ENCODE measurements around the gene PGRMC2. TPM values are rescaled to one million over a fixed set of nuclear protein-coding genes. Genes with fewer than 3 reads are reported as not detected.

Gene PGRMC2
- total RNA-seq, 2 donors from 2014 or later, result 14.8 to 20.2 TPM

DNA sequence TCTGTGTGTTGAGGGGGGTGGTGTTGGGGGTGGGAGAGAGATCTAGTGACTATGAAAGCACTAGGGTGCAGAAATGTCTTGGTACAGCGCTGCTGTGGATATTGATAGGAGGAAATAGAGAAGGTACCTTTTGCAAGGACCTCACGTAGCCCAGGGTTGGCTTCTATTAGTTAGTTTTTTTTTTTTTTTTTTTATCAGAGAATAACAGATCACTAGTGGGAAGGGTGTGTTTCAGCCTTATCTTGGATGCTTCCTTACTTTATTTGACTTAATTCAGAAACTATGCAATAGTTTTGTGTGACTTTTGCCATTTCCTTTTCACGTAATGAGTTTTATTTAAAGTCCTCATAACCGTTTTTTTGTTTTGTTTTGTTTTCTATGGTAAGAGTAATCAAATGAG is 16.4 kb upstream of the PGRMC2 start:
- Histone ChIP-seq H3K4me3 (no peak overlapping the region), H3K27me3 (no peaks in the 10 kb centered on the region), H3K36me3 (replicated peaks in 1 of 2; ENCODE audit: insufficient read depth in 1 of 2, low read depth in 2 of 2) (no peaks in the 10 kb centered on the region), H3K9me3 (no peaks in the 10 kb centered on the region), H3K27ac (no peak overlapping the region), H3K4me1 (peaks cover 29% of the 10 kb centered on the region)
- WGBS, 2 donors, result 82 to 83% methylated on average over 4 of the region's 4 CpGs
- DNase-seq (no peak), ATAC-seq (no peak)
- TF ChIP-seq POLR2A (IDR thresholded peaks at IDR 0.05), result no peak
- TF ChIP-seq, protein P1, sequence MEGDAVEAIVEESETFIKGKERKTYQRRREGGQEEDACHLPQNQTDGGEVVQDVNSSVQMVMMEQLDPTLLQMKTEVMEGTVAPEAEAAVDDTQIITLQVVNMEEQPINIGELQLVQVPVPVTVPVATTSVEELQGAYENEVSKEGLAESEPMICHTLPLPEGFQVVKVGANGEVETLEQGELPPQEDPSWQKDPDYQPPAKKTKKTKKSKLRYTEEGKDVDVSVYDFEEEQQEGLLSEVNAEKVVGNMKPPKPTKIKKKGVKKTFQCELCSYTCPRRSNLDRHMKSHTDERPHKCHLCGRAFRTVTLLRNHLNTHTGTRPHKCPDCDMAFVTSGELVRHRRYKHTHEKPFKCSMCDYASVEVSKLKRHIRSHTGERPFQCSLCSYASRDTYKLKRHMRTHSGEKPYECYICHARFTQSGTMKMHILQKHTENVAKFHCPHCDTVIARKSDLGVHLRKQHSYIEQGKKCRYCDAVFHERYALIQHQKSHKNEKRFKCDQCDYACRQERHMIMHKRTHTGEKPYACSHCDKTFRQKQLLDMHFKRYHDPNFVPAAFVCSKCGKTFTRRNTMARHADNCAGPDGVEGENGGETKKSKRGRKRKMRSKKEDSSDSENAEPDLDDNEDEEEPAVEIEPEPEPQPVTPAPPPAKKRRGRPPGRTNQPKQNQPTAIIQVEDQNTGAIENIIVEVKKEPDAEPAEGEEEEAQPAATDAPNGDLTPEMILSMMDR (IDR thresholded peaks at IDR 0.05), result no peak
- intact Hi-C loops (cut with DNase I), result no loop called here

DNA sequence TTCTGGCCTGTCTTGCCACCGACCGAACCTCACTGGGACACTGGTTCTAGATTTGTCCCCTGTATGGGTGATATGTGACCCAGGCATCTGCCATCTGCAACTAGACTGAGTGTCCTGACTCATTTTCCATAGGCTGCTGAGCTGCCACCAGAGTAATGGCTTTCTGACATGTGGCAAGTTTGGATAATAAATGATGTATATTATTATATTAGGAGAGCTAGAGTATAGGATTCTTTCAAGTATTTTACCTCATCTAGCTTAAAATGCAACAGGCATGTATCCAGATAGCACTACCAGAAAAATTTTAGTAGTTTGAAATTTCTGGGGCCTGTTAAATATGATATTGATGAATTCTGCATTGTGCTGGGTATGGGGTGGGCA is 15.8 kb upstream of the PGRMC2 start:
- Histone ChIP-seq H3K36me3 (replicated peaks in 1 of 2; ENCODE audit: insufficient read depth in 1 of 2, low read depth in 2 of 2) (no peaks in the 10 kb centered on the region), H3K4me3 (no peak overlapping the region), H3K27me3 (no peaks in the 10 kb centered on the region), H3K4me1 (peaks cover 29% of the 10 kb centered on the region), H3K9me3 (no peaks in the 10 kb centered on the region), H3K27ac (no peak overlapping the region)
- ATAC-seq, result no peak
- no peak for TF ChIP-seq POLR2A (IDR thresholded peaks at IDR 0.05)
- TF ChIP-seq, protein P1 (IDR thresholded peaks at IDR 0.05), result no peak
- DNase-seq, result no peak
- intact Hi-C loops (cut with DNase I), result no loop called here
- WGBS, 2 donors, result 92 to 94% methylated on average over 2 of the region's 2 CpGs

GRCh38 chr4:128301979-128302378 is 14.4 kb upstream of the PGRMC2 start:
- H3K36me3 ChIP-seq (replicated peaks in 1 of 2; ENCODE audit: insufficient read depth in 1 of 2, low read depth in 2 of 2), result no peaks in the 10 kb centered on the region
- ATAC-seq (no peak), DNase-seq (no peak)
- TF ChIP-seq POLR2A (IDR thresholded peaks at IDR 0.05), result no peak
- TF ChIP-seq, protein P1 (IDR thresholded peaks at IDR 0.05), result no peak
- WGBS, 2 donors, result 70 to 89% methylated on average over 2 of the region's 2 CpGs
- no peak overlapping the region for H3K27ac ChIP-seq
- no peaks in the 10 kb centered on the region for H3K27me3 ChIP-seq
- intact Hi-C loops (cut with DNase I), result no loop called here
- peaks cover 22% of the 10 kb centered on the region for H3K4me1 ChIP-seq
- no peak overlapping the region for H3K4me3 ChIP-seq
- no peaks in the 10 kb centered on the region for H3K9me3 ChIP-seq

DNA sequence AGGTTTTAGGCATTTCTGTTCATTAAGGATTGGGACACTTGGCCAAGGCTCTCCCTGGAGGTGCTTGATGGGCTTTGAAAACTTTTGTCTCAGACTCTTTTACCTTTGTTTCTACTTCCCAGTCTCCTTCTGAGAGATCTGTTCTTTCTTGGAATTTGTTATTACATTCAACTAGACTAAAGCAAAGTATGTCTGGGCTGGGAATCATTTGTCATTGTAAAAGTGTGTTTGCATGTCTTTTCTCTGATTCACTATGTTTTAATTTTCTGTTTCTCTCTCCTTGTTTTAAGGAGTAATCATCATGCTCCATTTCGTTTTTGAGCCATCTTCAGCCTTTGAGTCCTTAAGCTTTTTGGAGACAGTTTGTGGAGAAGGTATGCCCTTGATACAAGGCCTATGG is 12.2 kb upstream of the PGRMC2 start:
- DNase-seq (no peak), ATAC-seq (no peak)
- intact Hi-C loops (cut with DNase I), result no loop called here
- Histone ChIP-seq H3K36me3 (replicated peaks in 1 of 2; ENCODE audit: insufficient read depth in 1 of 2, low read depth in 2 of 2) (no peaks in the 10 kb centered on the region), H3K27me3 (no peaks in the 10 kb centered on the region), H3K27ac (no peak overlapping the region), H3K9me3 (no peaks in the 10 kb centered on the region), H3K4me3 (no peak overlapping the region), H3K4me1 (peaks cover 15% of the 10 kb centered on the region)
- 85 to 89% methylated on average over 1 of the region's 1 CpG for WGBS, 2 donors
- TF ChIP-seq POLR2A (IDR thresholded peaks at IDR 0.05), result no peak
- TF ChIP-seq, protein P1 (IDR thresholded peaks at IDR 0.05), result no peak

DNA sequence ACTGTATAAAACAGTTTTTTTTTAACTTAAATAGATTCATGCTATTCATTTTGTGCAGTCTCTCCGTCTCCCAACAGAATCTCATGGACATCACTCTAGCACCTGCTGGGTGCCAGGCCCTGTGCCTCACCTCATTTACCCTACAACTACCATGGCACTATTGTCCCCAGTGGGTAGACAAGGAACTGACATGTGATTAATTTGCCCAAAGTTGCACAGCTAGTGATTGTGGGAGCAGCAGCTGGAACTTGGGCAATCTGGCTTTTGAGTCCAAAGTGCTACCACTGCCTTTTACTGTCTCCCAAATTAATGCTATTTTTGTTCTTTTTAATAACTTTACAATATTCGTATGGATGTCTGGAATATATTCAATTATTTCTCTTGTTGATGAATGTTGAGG is 11.2 kb upstream of the PGRMC2 start:
- H3K4me3 ChIP-seq, result no peak overlapping the region
- no peaks in the 10 kb centered on the region for H3K9me3 ChIP-seq
- no peaks in the 10 kb centered on the region for H3K36me3 ChIP-seq (replicated peaks in 1 of 2; ENCODE audit: insufficient read depth in 1 of 2, low read depth in 2 of 2)
- no peaks in the 10 kb centered on the region for H3K27me3 ChIP-seq
- peaks cover 15% of the 10 kb centered on the region for H3K4me1 ChIP-seq
- intact Hi-C loops (cut with DNase I), result no loop called here
- WGBS, 2 donors, result 65 to 75% methylated on average over 2 of the region's 2 CpGs
- DNase-seq (peak in 2 of 4 donors; percentile 21 to 34), ATAC-seq (peak; percentile 66)
- no peak overlapping the region for H3K27ac ChIP-seq
- TF ChIP-seq, protein P1 (IDR thresholded peaks at IDR 0.05), result peak in 5 of 7 experiments; percentile 17 to 35 (median 29)
- no peak for TF ChIP-seq POLR2A (IDR thresholded peaks at IDR 0.05)

All from body of pancreas (tissue), 4 donors.